ENCODE data around the gene COMMD6.
A peak's percentile ranks its signal among the peaks of the same experiment; 100 is the strongest.

The COMMD6 gene

GRCh38 chr13:75481176-75482069 is 56.2 kb downstream of the COMMD6 start:
- DNase-seq: peak; percentile 26

GRCh38 chr13:75480671-75481175 is 56.9 kb downstream of the COMMD6 start:
- peak; percentile 50 for DNase-seq

GRCh38 chr13:75479102-75479740 is 58.4 kb downstream of the COMMD6 start:
- DNase-seq: no peak

GRCh38 chr13:75478659-75479058 is 59.0 kb downstream of the COMMD6 start:
- DNase-seq: no peak

Data from stimulated activated CD4-positive, alpha-beta T cell treated with anti-CD3 and anti-CD28 coated beads, Interleukin-15, amount 100 ng/mL, for 24 hours (primary cell).